Measurements from ENCODE around the gene CLMP. TPM values are rescaled to one million over a fixed set of nuclear protein-coding genes. Genes with fewer than 3 reads are reported as not detected.
A peak's percentile ranks its signal among the peaks of the same experiment; 100 is the strongest.

Gene CLMP
- total and polyA plus RNA-seq, 9 of the 15 experiments (the other 6 are each of a cell fraction or from before 2014, with no cell fraction given): 0.02 to 0.15 (median 0.03) TPM; not detected in 6

GRCh38 chr11:123062158-123062891, 132.7 kb downstream of the CLMP start:
- peaks cover 40% of the 10 kb centered on the region for H4K20me1 ChIP-seq (replicated peaks; ENCODE audit: control insufficient read depth, insufficient read depth, low read length)
- peak overlapping the region; percentile 79 for H2AFZ ChIP-seq (ENCODE audit: low read depth, low read length)
- in situ Hi-C loops (cut with MboI): no loop called here
- ATAC-seq (peak; percentile 95), FAIRE-seq (peak; percentile 82), DNase-seq (ENCODE audit: extremely low read depth in 1 of 4, low spot score in 3 of 4) (peak; percentile 88 to 99 (median 92))
- no TSS peak for BruUV-seq (replicated peaks)
- peaks cover 6% of the 10 kb centered on the region for H3K9me1 ChIP-seq (ENCODE audit: control insufficient read depth, insufficient read depth, low read length)
- intact Hi-C loops (cut with micrococcal nuclease): no loop called here
- no peaks in the 10 kb centered on the region for H3K27me3 ChIP-seq (ENCODE audit: control insufficient read depth in 2 of 2, insufficient read depth in 2 of 2, low read length in 2 of 2)
- ChIA-PET POLR2A (interaction anchor here (0.5 to 2.7 kb wide), 19 partner anchors 8 to 1821 kb away, joined by 3 to 20 read pairs (median 3); no protein-coding TSS in a partner anchor), CTCF (ENCODE audit: low intra/inter-chr PET ratio) (no interaction called here)
- peak overlapping the region; percentile 89 for H3K4me3 ChIP-seq
- WGBS (ENCODE audit: insufficient coverage, low coverage, missing lambda C conversion rate): 1% methylated on average over 26 of the region's 63 CpGs
- peaks cover 47% of the 10 kb centered on the region for H3K36me3 ChIP-seq (ENCODE audit: control insufficient read depth, insufficient read depth, low read length)
- H3K79me2 ChIP-seq (ENCODE audit: control insufficient read depth, insufficient read depth, low read length): peaks cover 72% of the 10 kb centered on the region
- peak overlapping the region; percentile 100 for H3K27ac ChIP-seq (ENCODE audit: extremely low read depth, low read depth, low read length)
- H3K4me2 ChIP-seq (ENCODE audit: insufficient read depth, low read length): peak overlapping the region; percentile 98
- peak overlapping the region; percentile 98 to 100 for H3K9ac ChIP-seq (ENCODE audit: insufficient read depth in 1 of 2, low read depth in 2 of 2, low read length in 2 of 2)
- no peaks in the 10 kb centered on the region for H3K9me3 ChIP-seq (replicated peaks; ENCODE audit: control insufficient read depth, insufficient read depth, low read depth, low read length)
- H3K4me1 ChIP-seq (replicated peaks in 1 of 2; ENCODE audit: control insufficient read depth in 2 of 2, insufficient read depth in 2 of 2, low read length in 2 of 2): peaks cover 3 to 17% of the 10 kb centered on the region in 2 experiments; a peak in 3 of 5 replicates
- no peak for TF ChIP-seq HMBOX1 (IDR thresholded peaks at IDR 0.05)
- no peak for TF ChIP-seq SMARCE1 (IDR thresholded peaks at IDR 0.05)
- no peak for TF ChIP-seq KHSRP (IDR thresholded peaks at IDR 0.05)
- no peak for TF ChIP-seq POLR2A (conservative IDR thresholded peaks at IDR 0.05)
- TF ChIP-seq EGR1 (conservative IDR thresholded peaks at IDR 0.05): peak; percentile 99
- 0 out of 2 replicates have a peak, but pooled peaks have one; percentile 33 for TF ChIP-seq ZSCAN29 (IDR thresholded peaks at IDR 0.05)
- TF ChIP-seq RBM14 (IDR thresholded peaks at IDR 0.05; ENCODE audit: borderline replicate concordance, insufficient read depth, low read depth, low read length): no peak
- peak; percentile 79 for TF ChIP-seq MEIS2 (IDR thresholded peaks at IDR 0.05; ENCODE audit: partially characterized antibody)
- 0 out of 2 replicates have a peak, but pooled peaks have one; percentile 38 for TF ChIP-seq ZBTB43 (CRISPR knock-in tag; IDR thresholded peaks at IDR 0.05)
- no peak for TF ChIP-seq CEBPG (CRISPR knock-in tag; IDR thresholded peaks at IDR 0.05)
- TF ChIP-seq CEBPG (tag; conservative IDR thresholded peaks at IDR 0.05 in 1 of 2, IDR thresholded peaks at IDR 0.05 in 1 of 2): no peak
- peak; percentile 64 for TF ChIP-seq REST (IDR thresholded peaks at IDR 0.05; ENCODE audit: borderline replicate concordance)
- no peak for TF ChIP-seq REST (CRISPR knock-in tag; IDR thresholded peaks at IDR 0.05; ENCODE audit: low read depth)

Measured in K562 (cell line).